HEK293 (cell line): ENCODE measurements around the gene CTIF.

Source experiments
- CTCF ChIA-PET: fragments of 350-600 bp; formaldehyde crosslinking; extraction: SDS; loops from one replicate; lab custom pipeline; 2021; ENCODE audit warnings: antibody characterized with exemption; lab: Yijun Ruan, JAX
- POLR2A ChIA-PET: fragments of 300-600 bp; formaldehyde crosslinking; extraction: SDS; loops from one replicate; lab custom pipeline; 2020; ENCODE audit warnings: antibody characterized with exemption, inconsistent platforms; lab: Yijun Ruan, JAX
- H3K27ac ChIP-seq: fragments of 200-500 bp; sonication (Bioruptor generic); 2 replicates; pipeline ENCODE4 v1.5.1; 2014; ENCODE audit warnings: low read depth, low read length, control low read depth, inconsistent platforms; ENCODE audit errors: extremely low read depth
- H3K36me3 ChIP-seq, 2 experiments: fragments of 200-500 bp in 1 of 2; sonication (Bioruptor generic) in 1 of 2; 1 replicate in 1 of 2; 2 replicates in 1 of 2; pipeline ENCODE4 v1.5.1; 2014 to 2017; ENCODE audit warnings: inconsistent platforms in 2 of 2, low read length in 2 of 2; ENCODE audit not compliant: control insufficient read depth in 2 of 2, insufficient read depth in 1 of 2
- H3K4me1 ChIP-seq: fragments of 200-500 bp; sonication (Bioruptor generic); 2 replicates; pipeline ENCODE4 v1.5.1; 2014; ENCODE audit warnings: mild to moderate bottlenecking, low read length, inconsistent platforms; ENCODE audit not compliant: control insufficient read depth, insufficient read depth
- H3K4me3 ChIP-seq: 2 replicates; pipeline ENCODE4 v1.5.1; 2011; ENCODE audit warnings: low read depth, mild to moderate bottlenecking, control low read depth, low read length, moderate library complexity
- H3K9me3 ChIP-seq: fragments of 200-500 bp; sonication (Bioruptor generic); 2 replicates; pipeline ENCODE4 v1.5.1; 2014; ENCODE audit warnings: low read depth, low read length, inconsistent platforms; ENCODE audit not compliant: control insufficient read depth, insufficient read depth
- MYNN ChIP-seq: fragments of 450-650 bp; formaldehyde crosslinking; IDR thresholded peaks from 2 replicates; pipeline ENCODE4 v1.5.1; 2016; ENCODE audit warnings: missing biosample characterization, missing genetic modification characterization, borderline replicate concordance
- PRDM2 ChIP-seq: fragments of 450-650 bp; formaldehyde crosslinking; IDR thresholded peaks from 2 replicates; pipeline ENCODE4 v1.5.1; 2016; ENCODE audit warnings: missing biosample characterization, missing genetic modification characterization, borderline replicate concordance
- TRIM28 ChIP-seq: IDR thresholded peaks from 2 replicates; pipeline ENCODE4 v1.6.1; 2011; ENCODE audit warnings: low read length, control low read depth, borderline replicate concordance
- ZBTB10 ChIP-seq: fragments of 450-650 bp; formaldehyde crosslinking; IDR thresholded peaks from 2 replicates; pipeline ENCODE4 v1.5.1; 2016; ENCODE audit warnings: missing biosample characterization, missing genetic modification characterization
- ZBTB8A ChIP-seq: fragments of 450-650 bp; formaldehyde crosslinking; IDR thresholded peaks from 2 replicates; pipeline ENCODE4 v1.5.1; 2016; ENCODE audit warnings: missing biosample characterization, missing genetic modification characterization
- ZNF133 ChIP-seq: fragments of 450-650 bp; formaldehyde crosslinking; IDR thresholded peaks from 2 replicates; pipeline ENCODE4 v1.5.1; 2016; ENCODE audit warnings: missing biosample characterization, missing genetic modification characterization
- ZNF140 ChIP-seq: fragments of 450-650 bp; formaldehyde crosslinking; IDR thresholded peaks from 2 replicates; pipeline ENCODE4 v1.5.1; 2016; ENCODE audit warnings: missing biosample characterization, missing genetic modification characterization
- ZNF146 ChIP-seq: fragments of 450-650 bp; formaldehyde crosslinking; IDR thresholded peaks from 2 replicates; pipeline ENCODE4 v1.5.1; 2016; ENCODE audit warnings: missing biosample characterization, missing genetic modification characterization
- ZNF157 ChIP-seq: fragments of 450-650 bp; formaldehyde crosslinking; IDR thresholded peaks from 2 replicates; pipeline ENCODE4 v1.5.1; 2016; ENCODE audit warnings: missing biosample characterization, missing genetic modification characterization
- ZNF18 ChIP-seq: fragments of 450-650 bp; formaldehyde crosslinking; IDR thresholded peaks from 2 replicates; pipeline ENCODE4 v1.5.1; 2016; ENCODE audit warnings: missing biosample characterization, missing genetic modification characterization
- ZNF184 ChIP-seq: fragments of 450-650 bp; IDR thresholded peaks from 2 replicates; pipeline ENCODE4 v1.5.1; 2018; ENCODE audit warnings: missing biosample characterization, mild to moderate bottlenecking, missing genetic modification characterization
- ZNF335 ChIP-seq: fragments of 450-650 bp; formaldehyde crosslinking; conservative IDR thresholded peaks from 2 replicates; pipeline ENCODE4 v1.5.1; 2016; ENCODE audit warnings: missing biosample characterization, missing genetic modification characterization
- ZNF394 ChIP-seq: fragments of 450-650 bp; formaldehyde crosslinking; IDR thresholded peaks from 2 replicates; pipeline ENCODE4 v1.5.1; 2016; ENCODE audit warnings: missing biosample characterization, missing genetic modification characterization, mild to moderate bottlenecking, moderate library complexity, borderline replicate concordance
- ZNF423 ChIP-seq: fragments of 450-650 bp; formaldehyde crosslinking; IDR thresholded peaks from 2 replicates; pipeline ENCODE4 v1.5.1; 2016; ENCODE audit warnings: missing biosample characterization, missing genetic modification characterization
- ZNF830 ChIP-seq: fragments of 450-650 bp; IDR thresholded peaks from 2 replicates; pipeline ENCODE4 v1.5.0; 2018; ENCODE audit warnings: missing biosample characterization, missing genetic modification characterization, low read depth, mild to moderate bottlenecking, moderate library complexity
- TF ChIP-seq, protein P1 (sequence below): fragments of 450-650 bp; formaldehyde crosslinking; IDR thresholded peaks from 2 replicates; pipeline ENCODE4 v1.5.1; 2016; ENCODE audit warnings: missing biosample characterization, missing genetic modification characterization
- TF ChIP-seq, protein P2 (sequence below): fragments of 450-650 bp; formaldehyde crosslinking; IDR thresholded peaks from 2 replicates; pipeline ENCODE4 v1.5.1; 2016; ENCODE audit warnings: missing biosample characterization, missing genetic modification characterization
- TF ChIP-seq, protein P3 (sequence below): fragments of 450-650 bp; formaldehyde crosslinking; IDR thresholded peaks from 2 replicates; pipeline ENCODE4 v1.5.1; 2017; ENCODE audit warnings: missing biosample characterization, missing genetic modification characterization

The CTIF gene

GRCh38 chr18:48889981-48890762, 351.3 kb downstream of the CTIF start:
- H3K36me3 ChIP-seq, result no peaks in the 10 kb centered on the region
- no peak overlapping the region for H3K4me3 ChIP-seq
- POLR2A ChIA-PET, result interaction anchor here (0.6 kb wide), 1 partner anchor 62 kb away, joined by 3 read pairs; no protein-coding TSS in a partner anchor
- no peak overlapping the region for H3K27ac ChIP-seq
- TF ChIP-seq, protein P1, sequence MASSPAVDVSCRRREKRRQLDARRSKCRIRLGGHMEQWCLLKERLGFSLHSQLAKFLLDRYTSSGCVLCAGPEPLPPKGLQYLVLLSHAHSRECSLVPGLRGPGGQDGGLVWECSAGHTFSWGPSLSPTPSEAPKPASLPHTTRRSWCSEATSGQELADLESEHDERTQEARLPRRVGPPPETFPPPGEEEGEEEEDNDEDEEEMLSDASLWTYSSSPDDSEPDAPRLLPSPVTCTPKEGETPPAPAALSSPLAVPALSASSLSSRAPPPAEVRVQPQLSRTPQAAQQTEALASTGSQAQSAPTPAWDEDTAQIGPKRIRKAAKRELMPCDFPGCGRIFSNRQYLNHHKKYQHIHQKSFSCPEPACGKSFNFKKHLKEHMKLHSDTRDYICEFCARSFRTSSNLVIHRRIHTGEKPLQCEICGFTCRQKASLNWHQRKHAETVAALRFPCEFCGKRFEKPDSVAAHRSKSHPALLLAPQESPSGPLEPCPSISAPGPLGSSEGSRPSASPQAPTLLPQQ, result no peak
- no peak for TF ChIP-seq ZNF140 (tag by site-specific recombination)
- no peak for TF ChIP-seq ZBTB8A
- TF ChIP-seq ZNF184 (tag by site-specific recombination), result no peak
- no peak for TF ChIP-seq ZNF335 (tag by site-specific recombination)
- TF ChIP-seq ZNF133 (tag by site-specific recombination), result no peak
- TF ChIP-seq ZNF830 (tag by site-specific recombination), result no peak
- TF ChIP-seq ZNF423 (tag by site-specific recombination), result no peak
- TF ChIP-seq TRIM28, result no peak
- TF ChIP-seq ZNF18 (tag by site-specific recombination), result no peak
- TF ChIP-seq PRDM2, result no peak
- TF ChIP-seq, protein P2, sequence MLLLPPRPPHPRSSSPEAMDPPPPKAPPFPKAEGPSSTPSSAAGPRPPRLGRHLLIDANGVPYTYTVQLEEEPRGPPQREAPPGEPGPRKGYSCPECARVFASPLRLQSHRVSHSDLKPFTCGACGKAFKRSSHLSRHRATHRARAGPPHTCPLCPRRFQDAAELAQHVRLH (tag by site-specific recombination), result no peak
- no peak for TF ChIP-seq ZBTB10 (tag by site-specific recombination)
- TF ChIP-seq ZNF146 (tag by site-specific recombination), result no peak
- TF ChIP-seq MYNN (tag by site-specific recombination), result no peak
- no peak for TF ChIP-seq ZNF394 (tag by site-specific recombination)
- TF ChIP-seq, protein P3, sequence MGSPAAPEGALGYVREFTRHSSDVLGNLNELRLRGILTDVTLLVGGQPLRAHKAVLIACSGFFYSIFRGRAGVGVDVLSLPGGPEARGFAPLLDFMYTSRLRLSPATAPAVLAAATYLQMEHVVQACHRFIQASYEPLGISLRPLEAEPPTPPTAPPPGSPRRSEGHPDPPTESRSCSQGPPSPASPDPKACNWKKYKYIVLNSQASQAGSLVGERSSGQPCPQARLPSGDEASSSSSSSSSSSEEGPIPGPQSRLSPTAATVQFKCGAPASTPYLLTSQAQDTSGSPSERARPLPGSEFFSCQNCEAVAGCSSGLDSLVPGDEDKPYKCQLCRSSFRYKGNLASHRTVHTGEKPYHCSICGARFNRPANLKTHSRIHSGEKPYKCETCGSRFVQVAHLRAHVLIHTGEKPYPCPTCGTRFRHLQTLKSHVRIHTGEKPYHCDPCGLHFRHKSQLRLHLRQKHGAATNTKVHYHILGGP (tag by site-specific recombination), result no peak
- TF ChIP-seq ZNF157 (tag by site-specific recombination), result no peak
- no peaks in the 10 kb centered on the region for H3K4me1 ChIP-seq
- CTCF ChIA-PET, result interaction anchor here (0.5 kb wide), 1 partner anchor 9 kb away, joined by 4 read pairs; no protein-coding TSS in a partner anchor
- no peaks in the 10 kb centered on the region for H3K9me3 ChIP-seq
